Vagina (tissue), 2 donors: Measurements from ENCODE around the gene FAM124A.

ENCODE experiments used
- POLR2A ChIP-seq, 2 donors: fragments of 450-650 bp; IDR thresholded peaks; one replicate each; pipeline ENCODE4 v1.6.1; 2017; ENCODE audit warnings: antibody characterized with exemption in 2 of 2, mild to moderate bottlenecking in 2 of 2, moderate library complexity in 2 of 2
- TF ChIP-seq, protein P1 (sequence below), 3 experiments: fragments of 450-650 bp in 2 of 3; fragments of 200-600 bp in 1 of 3; sonication (generic) in 1 of 3; IDR thresholded peaks; one replicate each; pipeline ENCODE4 v1.5.1; 2017 to 2019; ENCODE audit warnings: antibody characterized with exemption in 3 of 3, mild to moderate bottlenecking in 2 of 3, moderate library complexity in 2 of 3

DNA sequence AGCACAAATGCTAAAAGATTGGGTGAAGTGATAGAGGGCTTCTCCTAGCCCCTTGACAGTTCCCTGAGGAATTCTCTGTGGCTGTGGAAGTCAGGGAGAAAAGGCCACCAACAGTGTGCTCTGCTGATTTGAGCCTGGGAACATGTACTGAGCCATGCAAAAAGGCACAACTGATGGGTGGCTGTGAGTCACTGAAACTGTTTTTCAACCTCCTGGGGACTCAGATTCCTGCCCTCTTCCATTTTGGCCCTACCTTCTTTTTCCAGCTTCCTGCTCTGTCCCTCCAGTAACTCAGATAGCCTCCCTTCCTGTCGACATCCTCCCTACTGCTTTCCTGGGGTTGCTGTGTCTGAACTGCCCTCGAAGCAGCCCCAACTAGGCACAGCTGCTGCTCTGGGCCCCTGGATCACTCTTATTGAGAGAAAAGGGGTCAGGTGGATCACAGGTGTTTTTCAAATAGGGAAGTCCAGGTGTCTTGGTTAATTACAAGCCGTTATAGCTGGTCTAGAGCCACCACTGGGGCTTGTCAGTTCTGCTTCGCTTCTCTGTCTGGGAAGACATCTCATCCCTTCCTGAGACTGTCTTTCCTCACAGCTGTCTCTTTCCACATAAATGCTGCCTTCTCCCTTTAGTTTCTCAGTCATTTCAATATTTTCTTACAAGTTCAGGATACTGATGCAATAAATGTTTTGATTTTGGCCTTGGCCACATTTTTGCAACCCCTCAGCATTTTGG lies 13.7 kb downstream of the FAM124A start:
- no peak for TF ChIP-seq POLR2A (IDR thresholded peaks at IDR 0.05)
- TF ChIP-seq, protein P1, sequence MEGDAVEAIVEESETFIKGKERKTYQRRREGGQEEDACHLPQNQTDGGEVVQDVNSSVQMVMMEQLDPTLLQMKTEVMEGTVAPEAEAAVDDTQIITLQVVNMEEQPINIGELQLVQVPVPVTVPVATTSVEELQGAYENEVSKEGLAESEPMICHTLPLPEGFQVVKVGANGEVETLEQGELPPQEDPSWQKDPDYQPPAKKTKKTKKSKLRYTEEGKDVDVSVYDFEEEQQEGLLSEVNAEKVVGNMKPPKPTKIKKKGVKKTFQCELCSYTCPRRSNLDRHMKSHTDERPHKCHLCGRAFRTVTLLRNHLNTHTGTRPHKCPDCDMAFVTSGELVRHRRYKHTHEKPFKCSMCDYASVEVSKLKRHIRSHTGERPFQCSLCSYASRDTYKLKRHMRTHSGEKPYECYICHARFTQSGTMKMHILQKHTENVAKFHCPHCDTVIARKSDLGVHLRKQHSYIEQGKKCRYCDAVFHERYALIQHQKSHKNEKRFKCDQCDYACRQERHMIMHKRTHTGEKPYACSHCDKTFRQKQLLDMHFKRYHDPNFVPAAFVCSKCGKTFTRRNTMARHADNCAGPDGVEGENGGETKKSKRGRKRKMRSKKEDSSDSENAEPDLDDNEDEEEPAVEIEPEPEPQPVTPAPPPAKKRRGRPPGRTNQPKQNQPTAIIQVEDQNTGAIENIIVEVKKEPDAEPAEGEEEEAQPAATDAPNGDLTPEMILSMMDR (IDR thresholded peaks at IDR 0.05) = no peak
